Ramos (cell line): ENCODE measurements around the gene CCDC180.
"Not testable (repeated sequence)": the region's sequence is repeated elsewhere in the genome, so short reads cannot be mapped to it uniquely, and the experiment has no call there.

Source experiments
- in situ Hi-C: fragments of 300-500 bp; cut with MboI; formaldehyde crosslinking; loops from one replicate; pipeline ENCODE4 v1.14.3; 2022; ENCODE audit warnings: low sequenced_read_pairs; ENCODE audit not compliant: unreplicated experiment

CCDC180 gene

GRCh38 chr9:97310023-97310422, 2.6 kb downstream of the CCDC180 start:
- in situ Hi-C loops, result no loop called here

- in situ Hi-C loops, result no loop called here
Observed at GRCh38 chr9:97310896-97311295, 3.4 kb downstream of the CCDC180 start.

GRCh38 chr9:97311798-97312500, 4.5 kb downstream of the CCDC180 start:
- in situ Hi-C loops, result no loop called here

- in situ Hi-C loops, result no loop called here
Observed at GRCh38 chr9:97312556-97312955, 5.1 kb downstream of the CCDC180 start.

- in situ Hi-C loops, result no loop called here
Observed at GRCh38 chr9:97313243-97313642, 5.8 kb downstream of the CCDC180 start.

- in situ Hi-C loops, result no loop called here
Observed at GRCh38 chr9:97313746-97314145, 6.3 kb downstream of the CCDC180 start.

- in situ Hi-C loops, result no loop called here
Observed at GRCh38 chr9:97314503-97314902, 7.0 kb downstream of the CCDC180 start.

GRCh38 chr9:97315550-97315949, 8.1 kb downstream of the CCDC180 start:
- in situ Hi-C loops, result no loop called here

GRCh38 chr9:97316904-97317303, 9.4 kb downstream of the CCDC180 start:
- in situ Hi-C loops, result no loop called here

- in situ Hi-C loops, result no loop called here
Observed at GRCh38 chr9:97318433-97318832, 11.0 kb downstream of the CCDC180 start.

GRCh38 chr9:97319395-97319794, 11.9 kb downstream of the CCDC180 start:
- in situ Hi-C loops, result no loop called here

GRCh38 chr9:97320080-97320642, 12.7 kb downstream of the CCDC180 start:
- in situ Hi-C loops, result no loop called here

GRCh38 chr9:97321251-97321650, 13.8 kb downstream of the CCDC180 start:
- in situ Hi-C loops, result no loop called here

- in situ Hi-C loops, result no loop called here
Observed at GRCh38 chr9:97321691-97322090, 14.2 kb downstream of the CCDC180 start.

- in situ Hi-C loops, result no loop called here
Observed at GRCh38 chr9:97322105-97322504, 14.6 kb downstream of the CCDC180 start.

- in situ Hi-C loops, result no loop called here
Observed at GRCh38 chr9:97324954-97325353, 17.5 kb downstream of the CCDC180 start.

- in situ Hi-C loops, result no loop called here
Observed at GRCh38 chr9:97327562-97327961, 20.1 kb downstream of the CCDC180 start.

GRCh38 chr9:97332993-97333392, 25.5 kb downstream of the CCDC180 start:
- in situ Hi-C loops, result no loop called here

- in situ Hi-C loops, result not testable (repeated sequence)
Observed at GRCh38 chr9:97335622-97336021, 28.2 kb downstream of the CCDC180 start.

GRCh38 chr9:97348871-97349270, 41.4 kb downstream of the CCDC180 start:
- in situ Hi-C loops, result no loop called here

- in situ Hi-C loops, result no loop called here
Observed at GRCh38 chr9:97349400-97349799, 41.9 kb downstream of the CCDC180 start.

- in situ Hi-C loops, result no loop called here
Observed at GRCh38 chr9:97354637-97355036, 47.2 kb downstream of the CCDC180 start.
